Measurements from ENCODE around the gene RMRP.
A peak's percentile ranks its signal among the peaks of the same experiment; 100 is the strongest.

DNA sequence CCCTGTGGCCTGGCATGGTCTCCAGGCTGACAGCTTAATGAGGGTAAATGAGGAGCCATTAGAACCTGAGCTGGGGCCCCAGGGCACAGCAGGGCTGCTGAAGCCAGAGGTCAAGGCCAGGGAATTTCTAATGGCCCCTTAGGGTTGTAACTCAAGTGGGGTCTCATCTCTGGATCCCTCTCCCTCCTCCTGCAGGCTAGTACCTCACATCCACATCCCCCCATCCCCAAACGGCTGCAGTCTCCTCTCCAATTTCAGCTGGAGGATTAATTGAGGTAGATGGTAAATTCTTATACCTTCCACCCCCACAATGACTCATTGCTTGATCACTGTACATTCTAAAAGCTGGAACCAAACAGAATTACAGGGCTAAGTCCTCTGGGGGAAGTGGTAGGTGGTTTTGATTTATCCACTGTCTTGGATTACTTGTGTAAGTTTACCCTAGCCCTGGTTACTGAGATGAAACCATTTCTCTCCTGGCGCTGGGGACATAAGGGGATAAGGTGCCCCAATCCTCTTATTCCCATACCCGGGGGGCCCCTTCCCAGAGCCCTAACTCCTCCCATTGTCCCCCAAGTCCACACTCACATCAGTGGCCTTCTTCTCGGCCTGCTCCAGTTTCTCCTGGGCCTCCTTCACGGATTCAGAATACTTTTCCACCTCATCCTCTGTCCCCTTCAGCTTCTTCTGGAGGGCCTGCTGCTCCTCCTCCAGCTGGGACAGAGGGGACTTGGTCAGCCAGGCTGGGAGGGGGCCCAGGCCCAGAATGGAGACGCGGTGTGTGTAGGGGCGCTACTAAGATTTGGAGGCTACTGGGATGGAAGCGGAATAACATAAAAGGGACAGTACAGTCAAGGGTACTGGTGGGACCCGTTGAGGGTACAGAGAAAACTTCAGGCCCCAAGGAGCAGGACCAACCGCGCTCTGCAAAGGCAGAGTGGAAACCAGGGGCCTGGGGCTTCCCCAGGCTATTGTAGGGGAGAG lies 31.0 kb upstream of the RMRP start:
- TF ChIP-seq SETDB1 (IDR thresholded peaks at IDR 0.05; ENCODE audit: insufficient read length, low read length) (no peak), YY1 (tag by site-specific recombination; IDR thresholded peaks at IDR 0.05) (no peak), ZNF610 (tag by site-specific recombination; IDR thresholded peaks at IDR 0.05; ENCODE audit: borderline replicate concordance) (no peak), ZFP37 (tag by site-specific recombination; IDR thresholded peaks at IDR 0.05) (no peak), ZNF521 (tag by site-specific recombination; IDR thresholded peaks at IDR 0.05) (no peak)
- TF ChIP-seq, protein P1, sequence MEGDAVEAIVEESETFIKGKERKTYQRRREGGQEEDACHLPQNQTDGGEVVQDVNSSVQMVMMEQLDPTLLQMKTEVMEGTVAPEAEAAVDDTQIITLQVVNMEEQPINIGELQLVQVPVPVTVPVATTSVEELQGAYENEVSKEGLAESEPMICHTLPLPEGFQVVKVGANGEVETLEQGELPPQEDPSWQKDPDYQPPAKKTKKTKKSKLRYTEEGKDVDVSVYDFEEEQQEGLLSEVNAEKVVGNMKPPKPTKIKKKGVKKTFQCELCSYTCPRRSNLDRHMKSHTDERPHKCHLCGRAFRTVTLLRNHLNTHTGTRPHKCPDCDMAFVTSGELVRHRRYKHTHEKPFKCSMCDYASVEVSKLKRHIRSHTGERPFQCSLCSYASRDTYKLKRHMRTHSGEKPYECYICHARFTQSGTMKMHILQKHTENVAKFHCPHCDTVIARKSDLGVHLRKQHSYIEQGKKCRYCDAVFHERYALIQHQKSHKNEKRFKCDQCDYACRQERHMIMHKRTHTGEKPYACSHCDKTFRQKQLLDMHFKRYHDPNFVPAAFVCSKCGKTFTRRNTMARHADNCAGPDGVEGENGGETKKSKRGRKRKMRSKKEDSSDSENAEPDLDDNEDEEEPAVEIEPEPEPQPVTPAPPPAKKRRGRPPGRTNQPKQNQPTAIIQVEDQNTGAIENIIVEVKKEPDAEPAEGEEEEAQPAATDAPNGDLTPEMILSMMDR (tag by site-specific recombination; IDR thresholded peaks at IDR 0.05): no peak
- TF ChIP-seq, protein P2, sequence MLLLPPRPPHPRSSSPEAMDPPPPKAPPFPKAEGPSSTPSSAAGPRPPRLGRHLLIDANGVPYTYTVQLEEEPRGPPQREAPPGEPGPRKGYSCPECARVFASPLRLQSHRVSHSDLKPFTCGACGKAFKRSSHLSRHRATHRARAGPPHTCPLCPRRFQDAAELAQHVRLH (tag by site-specific recombination; IDR thresholded peaks at IDR 0.05): no peak
- TF ChIP-seq, protein P3, sequence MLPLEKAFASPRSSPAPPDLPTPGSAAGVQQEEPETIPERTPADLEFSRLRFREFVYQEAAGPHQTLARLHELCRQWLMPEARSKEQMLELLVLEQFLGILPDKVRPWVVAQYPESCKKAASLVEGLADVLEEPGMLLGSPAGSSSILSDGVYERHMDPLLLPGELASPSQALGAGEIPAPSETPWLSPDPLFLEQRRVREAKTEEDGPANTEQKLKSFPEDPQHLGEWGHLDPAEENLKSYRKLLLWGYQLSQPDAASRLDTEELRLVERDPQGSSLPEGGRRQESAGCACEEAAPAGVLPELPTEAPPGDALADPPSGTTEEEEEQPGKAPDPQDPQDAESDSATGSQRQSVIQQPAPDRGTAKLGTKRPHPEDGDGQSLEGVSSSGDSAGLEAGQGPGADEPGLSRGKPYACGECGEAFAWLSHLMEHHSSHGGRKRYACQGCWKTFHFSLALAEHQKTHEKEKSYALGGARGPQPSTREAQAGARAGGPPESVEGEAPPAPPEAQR (tag by site-specific recombination; IDR thresholded peaks at IDR 0.05): no peak
- TF ChIP-seq, protein P4, sequence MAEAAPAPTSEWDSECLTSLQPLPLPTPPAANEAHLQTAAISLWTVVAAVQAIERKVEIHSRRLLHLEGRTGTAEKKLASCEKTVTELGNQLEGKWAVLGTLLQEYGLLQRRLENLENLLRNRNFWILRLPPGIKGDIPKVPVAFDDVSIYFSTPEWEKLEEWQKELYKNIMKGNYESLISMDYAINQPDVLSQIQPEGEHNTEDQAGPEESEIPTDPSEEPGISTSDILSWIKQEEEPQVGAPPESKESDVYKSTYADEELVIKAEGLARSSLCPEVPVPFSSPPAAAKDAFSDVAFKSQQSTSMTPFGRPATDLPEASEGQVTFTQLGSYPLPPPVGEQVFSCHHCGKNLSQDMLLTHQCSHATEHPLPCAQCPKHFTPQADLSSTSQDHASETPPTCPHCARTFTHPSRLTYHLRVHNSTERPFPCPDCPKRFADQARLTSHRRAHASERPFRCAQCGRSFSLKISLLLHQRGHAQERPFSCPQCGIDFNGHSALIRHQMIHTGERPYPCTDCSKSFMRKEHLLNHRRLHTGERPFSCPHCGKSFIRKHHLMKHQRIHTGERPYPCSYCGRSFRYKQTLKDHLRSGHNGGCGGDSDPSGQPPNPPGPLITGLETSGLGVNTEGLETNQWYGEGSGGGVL (tag by site-specific recombination; IDR thresholded peaks at IDR 0.05): peak; percentile 56
- TF ChIP-seq, protein P5, sequence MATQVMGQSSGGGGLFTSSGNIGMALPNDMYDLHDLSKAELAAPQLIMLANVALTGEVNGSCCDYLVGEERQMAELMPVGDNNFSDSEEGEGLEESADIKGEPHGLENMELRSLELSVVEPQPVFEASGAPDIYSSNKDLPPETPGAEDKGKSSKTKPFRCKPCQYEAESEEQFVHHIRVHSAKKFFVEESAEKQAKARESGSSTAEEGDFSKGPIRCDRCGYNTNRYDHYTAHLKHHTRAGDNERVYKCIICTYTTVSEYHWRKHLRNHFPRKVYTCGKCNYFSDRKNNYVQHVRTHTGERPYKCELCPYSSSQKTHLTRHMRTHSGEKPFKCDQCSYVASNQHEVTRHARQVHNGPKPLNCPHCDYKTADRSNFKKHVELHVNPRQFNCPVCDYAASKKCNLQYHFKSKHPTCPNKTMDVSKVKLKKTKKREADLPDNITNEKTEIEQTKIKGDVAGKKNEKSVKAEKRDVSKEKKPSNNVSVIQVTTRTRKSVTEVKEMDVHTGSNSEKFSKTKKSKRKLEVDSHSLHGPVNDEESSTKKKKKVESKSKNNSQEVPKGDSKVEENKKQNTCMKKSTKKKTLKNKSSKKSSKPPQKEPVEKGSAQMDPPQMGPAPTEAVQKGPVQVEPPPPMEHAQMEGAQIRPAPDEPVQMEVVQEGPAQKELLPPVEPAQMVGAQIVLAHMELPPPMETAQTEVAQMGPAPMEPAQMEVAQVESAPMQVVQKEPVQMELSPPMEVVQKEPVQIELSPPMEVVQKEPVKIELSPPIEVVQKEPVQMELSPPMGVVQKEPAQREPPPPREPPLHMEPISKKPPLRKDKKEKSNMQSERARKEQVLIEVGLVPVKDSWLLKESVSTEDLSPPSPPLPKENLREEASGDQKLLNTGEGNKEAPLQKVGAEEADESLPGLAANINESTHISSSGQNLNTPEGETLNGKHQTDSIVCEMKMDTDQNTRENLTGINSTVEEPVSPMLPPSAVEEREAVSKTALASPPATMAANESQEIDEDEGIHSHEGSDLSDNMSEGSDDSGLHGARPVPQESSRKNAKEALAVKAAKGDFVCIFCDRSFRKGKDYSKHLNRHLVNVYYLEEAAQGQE (tag by site-specific recombination; IDR thresholded peaks at IDR 0.05): no peak
- TF ChIP-seq, protein P6, sequence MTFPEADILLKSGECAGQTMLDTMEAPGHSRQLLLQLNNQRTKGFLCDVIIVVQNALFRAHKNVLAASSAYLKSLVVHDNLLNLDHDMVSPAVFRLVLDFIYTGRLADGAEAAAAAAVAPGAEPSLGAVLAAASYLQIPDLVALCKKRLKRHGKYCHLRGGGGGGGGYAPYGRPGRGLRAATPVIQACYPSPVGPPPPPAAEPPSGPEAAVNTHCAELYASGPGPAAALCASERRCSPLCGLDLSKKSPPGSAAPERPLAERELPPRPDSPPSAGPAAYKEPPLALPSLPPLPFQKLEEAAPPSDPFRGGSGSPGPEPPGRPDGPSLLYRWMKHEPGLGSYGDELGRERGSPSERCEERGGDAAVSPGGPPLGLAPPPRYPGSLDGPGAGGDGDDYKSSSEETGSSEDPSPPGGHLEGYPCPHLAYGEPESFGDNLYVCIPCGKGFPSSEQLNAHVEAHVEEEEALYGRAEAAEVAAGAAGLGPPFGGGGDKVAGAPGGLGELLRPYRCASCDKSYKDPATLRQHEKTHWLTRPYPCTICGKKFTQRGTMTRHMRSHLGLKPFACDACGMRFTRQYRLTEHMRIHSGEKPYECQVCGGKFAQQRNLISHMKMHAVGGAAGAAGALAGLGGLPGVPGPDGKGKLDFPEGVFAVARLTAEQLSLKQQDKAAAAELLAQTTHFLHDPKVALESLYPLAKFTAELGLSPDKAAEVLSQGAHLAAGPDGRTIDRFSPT (tag by site-specific recombination; IDR thresholded peaks at IDR 0.05): peak; percentile 43; the same call in 1 of the 2 replicates

Data from HEK293 (cell line).